ENCODE results near the gene CPVL. TPM values are rescaled to one million over a fixed set of nuclear protein-coding genes. Genes with fewer than 3 reads are reported as not detected.

The CPVL gene
- total and polyA plus RNA-seq, 4 donors: 6.0 to 39.0 (median 12.9) TPM

- Histone ChIP-seq H3K4me1 (ENCODE audit: control insufficient read depth in 4 of 4, insufficient read depth in 4 of 4, low read length in 3 of 4) (peaks cover 2 to 62% (median 44%) of the 10 kb centered on the region in 4 donors), H3K9ac (ENCODE audit: low read depth in 1 of 2, low read length in 2 of 2) (peak overlapping the region; percentile 36 to 55), H3K9me3 (ENCODE audit: control insufficient read depth in 4 of 4, low read length in 3 of 4) (no peaks in the 10 kb centered on the region), H3K27me3 (ENCODE audit: control insufficient read depth in 4 of 4, insufficient read depth in 4 of 4, low read length in 3 of 4) (no peaks in the 10 kb centered on the region), H3K36me3 (ENCODE audit: control insufficient read depth in 4 of 4, insufficient read depth in 3 of 4, low read depth in 1 of 4, low read length in 3 of 4) (no peaks in the 10 kb centered on the region), H3K4me3 (ENCODE audit: low read depth in 1 of 3, low read length in 3 of 3) (peak overlapping the region in 2 of 3 donors; percentile 50 to 77), H3K27ac (ENCODE audit: low read depth in 1 of 2, low read length in 2 of 2) (peak overlapping the region; percentile 18 to 92)
- WGBS: 16% methylated on average over 26 of the region's 26 CpGs
- TF ChIP-seq HNF4G (IDR thresholded peaks at IDR 0.05) (no peak), EGR1 (IDR thresholded peaks at IDR 0.05; ENCODE audit: low read depth in 2 of 2) (no peak)
- no peak for DNase-seq (ENCODE audit: low spot score)
Measured at GRCh38 chr7:29193316-29194205, 47.2 kb upstream of the CPVL start.

DNA sequence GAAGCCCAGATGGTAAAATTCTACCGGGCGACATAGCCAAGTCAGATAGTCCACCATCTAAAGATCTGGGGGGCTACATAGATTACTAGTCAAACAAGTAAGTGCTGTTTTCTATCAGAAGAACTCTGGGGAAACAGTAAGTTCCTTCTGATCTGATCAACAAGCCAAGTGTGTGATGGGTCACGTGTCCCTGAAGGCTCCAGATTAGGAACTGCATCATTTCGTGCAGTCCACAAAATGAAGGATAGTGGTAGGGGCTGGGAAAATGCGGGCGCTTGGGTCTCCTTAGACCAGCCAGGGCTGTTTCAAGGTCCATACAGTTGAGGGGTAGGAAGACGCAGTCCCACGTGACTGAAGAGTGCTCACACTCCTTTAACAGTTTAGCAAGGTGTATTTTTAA, 46.5 kb upstream of the CPVL start:
- TF ChIP-seq JUND (IDR thresholded peaks at IDR 0.05): no peak
- TF ChIP-seq, protein P1, sequence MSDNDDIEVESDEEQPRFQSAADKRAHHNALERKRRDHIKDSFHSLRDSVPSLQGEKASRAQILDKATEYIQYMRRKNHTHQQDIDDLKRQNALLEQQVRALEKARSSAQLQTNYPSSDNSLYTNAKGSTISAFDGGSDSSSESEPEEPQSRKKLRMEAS (IDR thresholded peaks at IDR 0.05): no peak
- TF ChIP-seq, protein P2, sequence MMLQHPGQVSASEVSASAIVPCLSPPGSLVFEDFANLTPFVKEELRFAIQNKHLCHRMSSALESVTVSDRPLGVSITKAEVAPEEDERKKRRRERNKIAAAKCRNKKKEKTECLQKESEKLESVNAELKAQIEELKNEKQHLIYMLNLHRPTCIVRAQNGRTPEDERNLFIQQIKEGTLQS (IDR thresholded peaks at IDR 0.05): no peak
- no peak for TF ChIP-seq RXRA (IDR thresholded peaks at IDR 0.05)
- TF ChIP-seq ZBTB33 (IDR thresholded peaks at IDR 0.05): no peak
- TF ChIP-seq NR2F2 (IDR thresholded peaks at IDR 0.05): no peak
- TF ChIP-seq CTCF (IDR thresholded peaks at IDR 0.05; ENCODE audit: low read depth, low read length, missing input control): no peak
- no peak for TF ChIP-seq SP1 (IDR thresholded peaks at IDR 0.05)
- no peak for TF ChIP-seq HNF4G (IDR thresholded peaks at IDR 0.05)
- no peak for TF ChIP-seq FOXA2 (IDR thresholded peaks at IDR 0.05)
- no peak for DNase-seq (ENCODE audit: low spot score)
- Histone ChIP-seq H3K9me3 (ENCODE audit: control insufficient read depth in 4 of 4, low read length in 3 of 4) (no peaks in the 10 kb centered on the region), H3K27me3 (ENCODE audit: control insufficient read depth in 4 of 4, insufficient read depth in 4 of 4, low read length in 3 of 4) (no peaks in the 10 kb centered on the region), H3K9ac (ENCODE audit: low read depth in 1 of 2, low read length in 2 of 2) (no peak overlapping the region), H3K4me3 (ENCODE audit: low read depth in 1 of 3, low read length in 3 of 3) (no peak overlapping the region), H3K36me3 (ENCODE audit: control insufficient read depth in 4 of 4, insufficient read depth in 3 of 4, low read depth in 1 of 4, low read length in 3 of 4) (no peaks in the 10 kb centered on the region), H3K27ac (ENCODE audit: low read depth in 1 of 2, low read length in 2 of 2) (no peak overlapping the region), H3K4me1 (ENCODE audit: control insufficient read depth in 4 of 4, insufficient read depth in 4 of 4, low read length in 3 of 4) (peaks cover 2 to 57% (median 40%) of the 10 kb centered on the region in 4 donors)
- WGBS: 92% methylated on average over 8 of the region's 8 CpGs

DNA sequence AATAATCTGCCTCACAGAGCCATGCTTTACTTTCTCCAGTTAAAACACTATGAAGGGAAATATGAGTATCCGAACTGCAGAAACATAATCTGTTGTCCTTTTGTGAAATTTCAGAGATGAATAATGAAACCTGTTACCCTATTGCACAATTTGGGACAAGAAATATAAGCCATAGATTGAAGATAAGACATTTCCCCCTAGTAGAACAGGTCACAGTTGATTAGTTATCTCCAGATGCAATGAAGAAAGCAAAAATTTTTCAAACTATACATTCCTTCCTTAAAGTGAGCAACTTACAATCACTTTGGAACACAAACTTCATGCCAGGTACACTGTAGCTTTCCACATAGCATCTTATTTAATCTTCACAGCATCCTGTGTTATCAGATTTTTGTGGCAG, 46.0 kb upstream of the CPVL start:
- no peak overlapping the region for H3K27ac ChIP-seq (ENCODE audit: low read depth in 1 of 2, low read length in 2 of 2)
- peaks cover 2 to 52% (median 35%) of the 10 kb centered on the region in 4 donors for H3K4me1 ChIP-seq (ENCODE audit: control insufficient read depth in 4 of 4, insufficient read depth in 4 of 4, low read length in 3 of 4)
- H3K36me3 ChIP-seq (ENCODE audit: control insufficient read depth in 4 of 4, insufficient read depth in 3 of 4, low read depth in 1 of 4, low read length in 3 of 4): no peaks in the 10 kb centered on the region
- no peak overlapping the region for H3K4me3 ChIP-seq (ENCODE audit: low read depth in 1 of 3, low read length in 3 of 3)
- TF ChIP-seq NR2F2 (IDR thresholded peaks at IDR 0.05) (no peak), TAF1 (conservative IDR thresholded peaks at IDR 0.05) (no peak), JUND (IDR thresholded peaks at IDR 0.05) (no peak), SP1 (IDR thresholded peaks at IDR 0.05) (no peak), FOXA2 (IDR thresholded peaks at IDR 0.05) (no peak), ZBTB33 (IDR thresholded peaks at IDR 0.05) (no peak), GABPA (IDR thresholded peaks at IDR 0.05 in 1 of 2, conservative IDR thresholded peaks at IDR 0.05 in 1 of 2) (no peak), YY1 (IDR thresholded peaks at IDR 0.05) (no peak), RXRA (IDR thresholded peaks at IDR 0.05) (no peak), HNF4A (conservative IDR thresholded peaks at IDR 0.05) (no peak), REST (IDR thresholded peaks at IDR 0.05) (no peak), EGR1 (IDR thresholded peaks at IDR 0.05; ENCODE audit: low read depth in 2 of 2) (no peak), HNF4G (IDR thresholded peaks at IDR 0.05) (no peak)
- H3K9ac ChIP-seq (ENCODE audit: low read depth in 1 of 2, low read length in 2 of 2): no peak overlapping the region
- 46% methylated on average over 1 of the region's 1 CpG for WGBS
- H3K27me3 ChIP-seq (ENCODE audit: control insufficient read depth in 4 of 4, insufficient read depth in 4 of 4, low read length in 3 of 4): no peaks in the 10 kb centered on the region
- H3K9me3 ChIP-seq (ENCODE audit: control insufficient read depth in 4 of 4, low read length in 3 of 4): no peaks in the 10 kb centered on the region
- DNase-seq (ENCODE audit: low spot score): no peak
